Stimulated activated CD8-positive, alpha-beta memory T cell treated with anti-CD3 and anti-CD28 coated beads, Interleukin-2, amount 100 ng/mL, for 1 hour (primary cell): ENCODE measurements around the gene SLC25A33.
A peak's percentile ranks its signal among the peaks of the same experiment; 100 is the strongest.

Source experiments
- DNase-seq, 2 donors: peaks; one replicate each; pipeline ENCODE4 v3.0.0-alpha.2; 2020; ENCODE audit warnings: low read depth in 2 of 2

The SLC25A33 gene

DNA sequence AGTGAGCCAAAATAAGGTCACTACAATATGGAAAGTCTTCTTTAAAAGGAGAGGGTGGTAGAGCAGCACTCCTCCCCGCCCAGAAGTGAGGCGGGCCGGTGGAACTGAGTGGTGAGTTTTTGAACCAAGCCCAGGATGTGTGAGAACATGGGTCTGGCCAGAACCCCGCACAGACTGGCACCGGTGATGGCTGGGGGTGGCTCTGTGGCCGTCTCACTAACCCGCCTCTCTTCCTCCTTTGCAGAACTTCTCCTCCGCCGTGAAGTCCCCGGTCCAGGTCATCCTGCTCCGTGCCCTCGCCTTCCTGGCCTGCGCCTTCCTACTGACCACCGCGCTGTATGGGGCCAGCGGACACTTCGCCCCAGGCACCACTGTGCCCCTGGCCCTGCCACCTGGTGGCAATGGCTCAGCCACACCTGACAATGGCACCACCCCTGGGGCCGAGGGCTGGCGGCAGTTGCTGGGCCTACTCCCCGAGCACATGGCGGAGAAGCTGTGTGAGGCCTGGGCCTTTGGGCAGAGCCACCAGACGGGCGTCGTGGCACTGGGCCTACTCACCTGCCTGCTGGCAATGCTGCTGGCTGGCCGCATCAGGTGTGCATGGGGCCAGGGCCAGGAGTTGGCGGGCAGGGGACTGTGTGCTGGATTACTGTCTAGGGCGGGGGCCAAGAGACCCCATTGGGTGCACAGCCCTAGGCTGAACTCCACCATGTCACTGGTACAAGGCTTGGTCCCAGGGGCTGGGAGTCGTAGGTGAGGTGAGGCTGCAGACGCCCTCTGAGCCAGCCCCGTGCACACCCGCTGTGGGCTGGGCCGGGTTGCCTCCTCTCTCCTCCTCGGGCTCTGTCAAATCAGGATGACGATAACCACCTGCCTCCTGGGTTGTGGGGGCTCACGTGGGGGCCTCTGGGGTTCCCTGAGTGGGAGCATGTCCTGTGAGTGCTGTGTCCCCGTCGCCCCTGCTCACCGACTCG lies 61.9 kb downstream of the SLC25A33 start:
- no peak for DNase-seq

DNA sequence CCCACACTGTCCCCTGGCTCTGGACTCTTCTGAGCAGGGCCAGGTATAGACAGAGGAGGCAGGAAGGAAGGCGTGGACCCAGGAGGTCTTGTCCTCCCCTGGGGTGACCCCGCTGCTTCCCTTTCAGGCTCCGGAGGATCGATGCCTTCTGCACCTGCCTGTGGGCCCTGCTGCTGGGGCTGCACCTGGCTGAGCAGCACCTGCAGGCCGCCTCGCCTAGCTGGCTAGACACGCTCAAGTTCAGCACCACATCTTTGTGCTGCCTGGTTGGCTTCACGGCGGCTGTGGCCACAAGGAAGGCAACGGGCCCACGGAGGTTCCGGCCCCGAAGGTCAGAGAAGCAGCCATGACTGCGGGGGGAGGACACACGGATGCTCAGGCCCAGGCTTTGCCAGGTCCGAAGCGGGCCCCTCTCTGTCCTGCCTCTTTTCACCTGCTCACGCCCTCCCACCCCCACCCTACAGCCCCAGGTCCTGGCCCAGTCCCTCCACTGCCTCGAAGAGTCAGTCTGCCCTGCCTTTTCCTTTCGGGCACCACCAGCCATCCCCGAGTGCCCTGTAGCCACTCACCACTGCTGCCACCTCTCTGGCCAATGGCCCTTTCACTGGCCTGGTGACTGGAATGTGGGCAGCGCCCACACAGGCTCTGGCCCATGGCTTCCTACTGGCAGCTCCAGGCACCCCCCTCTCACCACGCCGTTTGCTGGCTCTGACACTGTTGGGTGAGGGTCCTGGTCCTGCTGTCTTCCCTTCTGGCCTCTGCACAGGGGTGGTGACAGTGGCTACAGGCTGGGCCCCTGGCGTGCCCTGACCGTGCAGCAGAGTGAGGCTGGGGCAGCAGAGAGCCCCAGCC lies 62.9 kb downstream of the SLC25A33 start:
- no peak for DNase-seq

GRCh38 chr1:9602794-9603167 lies 63.5 kb downstream of the SLC25A33 start:
- no peak for DNase-seq

DNA sequence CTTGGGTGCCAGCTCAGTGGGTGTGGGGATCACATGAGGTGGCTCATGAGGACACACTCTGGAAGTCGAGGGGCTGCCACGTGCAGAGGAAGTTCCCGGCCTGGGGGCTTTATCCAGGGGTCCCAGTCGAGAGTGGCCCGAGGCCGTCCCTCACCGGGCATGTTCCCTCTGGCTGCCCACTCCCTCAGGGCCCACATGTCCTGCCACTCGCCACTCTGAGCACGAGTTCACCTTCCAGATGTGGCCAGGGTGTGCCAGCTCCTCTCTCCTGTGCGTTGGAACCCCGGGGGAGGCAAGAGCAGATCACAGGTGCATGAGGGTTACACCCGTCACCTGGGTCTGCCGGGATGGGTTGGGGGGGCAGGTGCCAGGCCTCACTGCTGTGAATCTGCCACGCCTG lies 64.0 kb downstream of the SLC25A33 start:
- DNase-seq, result no peak

DNA sequence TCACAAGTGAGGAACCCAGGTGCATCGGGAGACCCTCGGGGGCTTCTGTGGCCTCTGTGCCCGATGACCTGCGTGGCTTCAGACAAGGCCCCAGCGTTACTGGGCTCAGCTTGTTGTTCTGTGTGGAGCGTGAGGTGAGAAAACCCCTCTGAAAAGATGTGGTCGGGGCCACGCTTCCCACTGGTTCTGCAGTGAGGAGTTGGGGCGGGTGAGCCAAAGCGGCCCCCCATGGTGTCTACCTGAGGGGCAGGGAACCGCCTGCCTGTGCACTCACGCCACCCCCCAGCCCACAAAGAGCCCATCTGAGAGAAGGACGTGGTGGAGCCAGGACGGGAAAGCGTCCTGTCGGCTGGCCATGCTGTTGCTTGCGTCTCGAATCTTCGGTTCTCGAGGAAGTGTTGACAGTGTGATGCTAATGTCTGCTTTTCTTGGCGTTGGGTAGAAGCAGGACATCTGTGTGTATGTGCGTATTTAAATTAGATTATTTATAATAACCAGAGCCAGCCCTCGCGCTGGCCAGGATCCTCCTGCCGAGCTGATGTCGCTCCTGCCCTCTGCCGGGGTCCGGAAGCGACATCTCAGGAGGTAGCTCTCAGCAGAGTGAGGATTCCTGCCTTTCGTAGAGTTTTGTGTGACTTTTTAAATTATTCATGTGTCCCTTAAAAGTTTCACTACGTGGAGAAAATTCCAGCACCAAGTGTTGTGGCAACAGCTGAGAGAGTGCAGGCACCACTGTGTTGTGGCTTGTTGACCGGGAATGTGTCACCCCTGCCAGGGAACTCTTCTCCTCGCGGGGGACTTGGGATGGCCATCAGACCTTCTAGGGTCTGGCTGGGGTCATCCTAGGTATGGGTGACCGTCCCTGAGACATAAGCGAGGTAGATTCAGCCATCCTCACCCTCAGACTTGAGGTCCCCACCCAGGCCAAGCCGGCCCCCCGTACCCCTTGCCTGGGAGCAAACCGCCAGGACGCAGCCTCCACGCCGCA lies 64.8 kb downstream of the SLC25A33 start:
- DNase-seq, result no peak

GRCh38 chr1:9604836-9605235 lies 65.6 kb downstream of the SLC25A33 start:
- no peak for DNase-seq

DNA sequence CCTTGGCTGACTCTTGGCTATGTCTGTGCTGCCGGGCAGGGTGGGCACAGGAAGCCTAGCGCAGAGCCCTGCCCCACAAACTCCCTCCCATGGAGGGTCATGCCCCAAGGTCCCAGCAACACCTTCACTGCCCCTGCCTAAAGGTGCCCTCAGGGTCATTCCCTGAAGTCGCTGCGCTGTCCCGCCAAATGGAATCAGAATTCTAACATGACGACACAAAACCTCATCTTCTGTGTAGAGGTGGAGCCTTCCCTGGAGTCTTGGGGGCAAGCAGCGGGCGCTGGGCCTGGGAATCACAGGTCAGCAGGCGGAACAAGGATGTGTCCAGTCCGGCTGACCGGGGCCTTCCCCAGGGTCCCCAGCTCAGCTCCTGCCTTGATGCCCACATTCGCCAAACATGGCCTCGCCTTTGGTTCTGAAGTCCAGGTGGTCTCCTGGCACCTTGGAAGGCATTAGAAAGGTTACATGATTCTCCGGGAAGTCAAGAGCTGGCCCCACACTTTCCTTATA lies 66.7 kb downstream of the SLC25A33 start:
- no peak for DNase-seq

- no peak for DNase-seq
Observed at GRCh38 chr1:9606458-9606857, 67.2 kb downstream of the SLC25A33 start.

DNA sequence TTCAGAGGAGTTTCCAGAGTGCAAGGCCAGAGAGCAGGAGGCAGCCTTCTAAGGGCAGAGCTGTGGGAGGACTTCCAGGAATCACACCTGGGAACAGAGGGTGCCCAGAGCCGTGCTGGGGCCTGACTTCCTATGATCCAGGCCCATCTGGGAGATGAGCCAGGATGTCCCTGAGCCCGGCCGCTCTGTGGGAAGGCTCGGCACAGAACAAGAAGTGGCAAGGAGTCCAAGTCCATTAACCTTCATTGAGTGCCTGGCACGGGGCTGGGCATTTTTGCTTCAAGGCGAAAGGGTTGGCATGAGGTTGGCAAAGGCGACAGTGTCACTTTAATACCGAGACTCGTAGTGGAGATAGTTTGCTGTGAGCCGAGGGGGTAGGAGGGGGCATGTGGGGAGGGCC lies 67.7 kb downstream of the SLC25A33 start:
- no peak for DNase-seq

DNA sequence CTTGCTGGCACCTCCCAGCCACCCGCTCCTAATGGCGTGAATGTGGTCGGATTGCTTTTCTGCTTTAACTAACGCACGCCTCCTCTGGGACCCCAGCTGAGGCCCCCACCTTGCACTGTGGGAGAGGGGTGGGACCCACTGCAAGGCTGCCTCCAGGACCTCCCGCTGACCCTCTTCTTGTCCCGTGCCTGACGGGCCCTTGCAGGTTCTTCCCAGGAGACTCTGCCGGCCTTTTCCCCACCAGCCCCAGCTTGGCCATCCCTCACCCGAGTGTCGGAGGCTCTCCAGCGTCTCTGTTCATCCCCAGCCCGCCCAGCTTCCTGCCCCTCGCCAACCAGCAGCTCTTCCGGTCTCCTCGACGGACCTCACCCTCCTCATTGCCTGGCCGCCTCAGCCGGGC lies 68.1 kb downstream of the SLC25A33 start:
- DNase-seq, result no peak

DNA sequence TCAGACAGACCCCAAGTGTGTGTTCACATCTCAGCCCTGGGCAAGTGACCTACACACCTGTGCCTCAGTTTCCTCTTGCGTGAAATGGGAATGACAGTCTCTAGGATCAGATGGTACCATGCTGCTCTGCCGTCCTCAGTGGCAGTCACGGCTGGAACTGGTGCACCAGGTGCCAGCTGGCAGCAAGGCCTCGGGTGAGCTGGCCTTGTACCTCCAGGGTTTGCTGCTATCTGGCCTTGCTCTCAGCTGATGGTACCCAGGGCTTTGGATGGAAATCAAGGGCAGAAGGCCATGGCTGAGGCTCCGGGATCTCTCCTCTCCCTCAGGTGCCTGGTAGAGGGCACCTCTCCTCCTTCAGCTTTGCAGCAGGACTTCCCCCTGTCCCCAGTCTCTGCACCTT lies 70.7 kb downstream of the SLC25A33 start:
- no peak for DNase-seq

GRCh38 chr1:9610548-9610947 lies 71.3 kb downstream of the SLC25A33 start:
- no peak for DNase-seq

GRCh38 chr1:9611716-9612115 lies 72.5 kb downstream of the SLC25A33 start:
- DNase-seq, result no peak

DNA sequence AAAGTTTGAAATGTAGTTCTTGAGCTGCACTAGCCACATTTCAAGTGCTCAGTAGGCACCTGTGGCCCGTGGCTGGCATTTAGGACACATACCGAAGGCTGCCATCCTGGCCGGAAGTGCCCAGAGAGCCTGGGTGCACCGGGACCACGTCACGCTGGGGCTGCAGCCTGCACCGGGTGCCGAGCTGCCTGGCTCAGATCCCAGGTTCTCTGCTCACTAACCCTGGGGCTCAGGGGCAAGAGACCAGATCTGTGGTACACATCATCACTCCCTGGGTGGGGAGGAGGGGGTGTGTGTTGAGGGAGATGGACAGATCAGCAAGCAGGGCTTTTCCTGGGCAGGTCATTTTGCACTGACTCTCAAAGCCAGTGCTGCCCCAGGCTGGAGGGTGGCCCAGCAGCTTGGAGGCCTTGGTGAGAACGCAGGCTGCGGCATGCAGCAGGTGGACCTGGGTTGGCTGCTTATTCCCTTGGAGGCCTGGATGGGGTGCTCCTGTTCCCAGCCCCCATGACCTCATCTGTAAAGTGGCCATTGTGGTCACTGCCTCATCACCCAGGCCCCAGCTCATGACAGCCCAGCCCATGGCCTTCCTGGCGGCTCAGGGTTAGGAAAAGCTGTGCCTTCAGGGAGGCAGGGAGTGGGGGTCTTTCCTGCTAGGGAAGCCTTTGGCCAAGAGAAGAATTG lies 73.0 kb downstream of the SLC25A33 start:
- no peak for DNase-seq

DNA sequence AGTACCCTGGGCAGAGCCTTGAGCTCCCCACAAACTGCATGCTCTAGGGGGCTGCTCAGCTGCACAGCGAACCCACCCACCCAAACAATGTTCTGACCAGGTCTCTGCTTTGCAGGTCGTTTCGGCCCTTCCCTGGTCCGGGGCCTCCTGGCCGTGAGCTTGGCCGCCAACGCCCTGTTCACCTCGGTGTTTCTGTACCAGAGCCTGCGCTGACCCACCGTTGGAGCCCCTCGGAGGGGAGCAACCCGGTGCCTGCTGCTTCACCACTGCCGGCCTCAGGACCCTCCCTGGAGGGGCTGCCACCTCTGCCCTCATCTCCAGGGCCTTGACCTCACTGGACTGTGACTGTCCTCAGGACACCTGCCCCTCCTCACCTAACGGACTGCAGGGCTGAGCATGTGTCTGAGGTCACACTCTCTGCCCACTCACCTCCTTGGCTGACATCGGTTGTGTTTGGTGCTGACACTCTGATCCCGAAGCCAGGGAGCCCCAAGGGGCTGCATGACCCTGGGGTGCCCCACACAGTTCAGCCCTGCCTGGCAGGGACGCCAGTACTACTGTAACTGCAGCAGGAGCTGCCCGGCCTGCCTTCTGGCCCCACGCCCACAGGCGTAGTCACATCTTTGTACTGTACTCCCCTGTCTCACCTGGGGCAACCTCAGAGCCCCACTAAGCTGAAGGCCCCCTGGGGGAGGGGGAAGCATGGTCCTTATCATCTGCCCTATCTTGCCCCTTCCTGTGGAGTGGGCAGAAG lies 73.8 kb downstream of the SLC25A33 start:
- no peak for DNase-seq

GRCh38 chr1:9613625-9614299 lies 74.5 kb downstream of the SLC25A33 start:
- no peak for DNase-seq

DNA sequence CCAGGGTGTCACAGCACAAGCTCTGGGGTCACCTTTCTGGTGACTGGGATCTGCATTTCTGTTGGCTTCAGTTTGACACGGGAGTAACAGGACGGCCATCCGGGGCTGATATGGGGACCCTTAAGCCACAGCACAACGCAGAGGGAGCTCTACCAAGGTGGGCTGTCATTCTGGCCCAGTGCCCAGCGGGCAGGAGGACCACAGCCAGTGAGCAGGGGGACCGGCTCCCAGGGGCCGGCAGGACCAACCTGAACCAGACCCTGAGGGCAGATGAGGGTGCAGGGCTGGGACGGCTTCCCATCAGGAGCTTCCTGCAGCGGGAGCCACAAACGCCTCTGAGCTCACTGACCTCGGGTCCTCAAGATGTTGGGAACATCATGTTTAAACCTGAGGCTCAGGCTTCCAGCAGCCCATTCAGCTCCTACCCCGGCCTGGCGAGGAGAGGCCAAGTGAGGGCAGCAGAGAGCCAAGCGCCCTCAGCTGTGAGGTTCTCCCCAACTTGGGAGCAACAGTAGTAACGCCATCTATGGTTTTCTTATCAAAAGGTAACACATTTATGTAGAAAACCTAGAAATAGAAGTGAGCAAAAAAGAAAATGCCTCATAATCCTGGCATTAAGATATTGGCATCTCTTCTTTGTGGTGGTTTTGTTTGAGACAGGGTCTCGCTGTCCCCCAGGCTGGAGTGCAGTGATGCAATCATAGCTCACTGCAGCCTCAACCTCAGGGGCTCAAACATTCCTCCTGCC lies 76.2 kb downstream of the SLC25A33 start:
- DNase-seq, result peak in 1 of 2 donors; percentile 35

DNA sequence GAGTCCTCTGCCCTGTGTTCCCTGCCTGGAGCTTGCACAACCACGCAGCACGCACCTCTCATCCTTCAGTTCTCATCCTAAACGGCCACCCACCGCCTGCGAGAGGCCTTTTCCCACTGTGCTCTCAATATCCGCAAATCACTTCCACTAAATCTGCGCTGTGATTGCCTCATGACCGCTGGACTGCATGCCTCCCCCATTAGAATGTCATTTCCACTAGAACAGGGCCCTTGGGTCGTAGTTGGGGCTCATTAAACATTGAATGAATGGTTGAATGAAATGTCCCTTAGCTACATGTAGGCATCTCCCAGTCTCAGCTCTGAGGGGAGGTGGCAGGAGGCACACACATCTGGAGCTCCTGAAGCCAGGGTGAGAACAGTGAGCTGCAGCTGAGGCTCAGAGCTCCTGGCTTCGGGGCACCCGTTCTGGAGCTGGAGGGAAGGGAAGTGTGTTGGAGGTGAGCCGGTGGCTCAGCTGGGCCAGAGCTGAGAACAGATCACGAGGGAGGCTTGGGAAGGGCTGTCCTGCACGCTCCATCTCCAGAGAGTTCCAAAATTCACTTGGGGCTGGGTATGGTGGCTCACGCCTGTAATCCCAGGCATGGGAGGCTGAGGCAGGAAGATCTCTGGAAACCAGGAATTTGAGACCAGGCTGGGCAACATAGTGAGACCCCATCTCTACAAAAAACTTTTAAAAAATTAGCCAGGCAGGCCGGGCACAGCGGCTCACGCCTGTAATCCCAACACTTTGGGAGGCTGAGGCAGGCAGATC lies 79.8 kb downstream of the SLC25A33 start:
- no peak for DNase-seq
